EH (cell line): ENCODE data around the gene CIB2.
"Not testable (repeated sequence)": the region's sequence is repeated elsewhere in the genome, so short reads cannot be mapped to it uniquely, and the experiment has no call there.

Source experiments
- DNase-seq: peaks from one replicate; pipeline ENCODE4 v3.0.0-alpha.2; 2015; ENCODE audit warnings: low read depth

Gene CIB2

DNA sequence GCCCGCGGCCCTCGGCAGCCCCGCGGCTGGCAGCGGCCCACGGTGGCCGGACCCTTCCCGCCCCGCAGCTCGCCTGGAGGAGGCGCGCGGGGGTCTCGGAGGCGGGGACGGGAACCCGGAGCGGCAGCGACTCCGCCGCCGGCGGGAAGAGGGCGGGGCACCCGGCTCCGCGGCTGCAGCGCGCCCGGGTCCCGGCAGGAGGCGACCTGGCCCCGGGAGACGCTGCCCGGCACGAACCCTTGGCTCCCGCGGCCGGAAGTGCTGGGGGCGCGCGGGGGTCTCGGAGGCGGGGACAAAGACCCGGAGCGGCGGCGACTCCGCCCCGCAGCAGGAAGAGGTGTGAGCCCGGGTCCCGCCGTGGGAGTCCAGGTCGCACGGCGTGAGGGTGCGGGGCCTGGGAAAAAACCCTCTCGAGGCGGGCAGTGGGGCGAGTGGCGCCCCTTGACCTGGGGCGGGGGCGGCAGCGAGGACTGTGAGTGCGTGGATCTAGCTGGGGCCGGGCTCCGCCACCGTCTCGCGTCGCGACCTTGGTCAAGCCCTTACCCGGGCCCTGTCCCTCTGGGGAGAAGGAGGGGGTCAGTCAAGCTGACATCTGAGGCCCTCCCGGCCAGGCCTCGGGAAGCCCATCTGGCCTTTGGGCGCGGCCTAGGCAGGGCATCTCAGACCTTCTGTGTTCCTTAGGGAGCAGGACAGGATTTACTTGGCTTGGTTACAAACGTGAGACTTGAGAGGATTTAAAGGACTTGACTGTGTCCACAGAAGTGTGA is at the start of gene CIB2:
TSS of gene CIB2 (minus strand) at position 151 of the 767 bp plus-strand sequence. CDS start 230 bp downstream, outside the sequence.
- peak; percentile 72 for DNase-seq

DNA sequence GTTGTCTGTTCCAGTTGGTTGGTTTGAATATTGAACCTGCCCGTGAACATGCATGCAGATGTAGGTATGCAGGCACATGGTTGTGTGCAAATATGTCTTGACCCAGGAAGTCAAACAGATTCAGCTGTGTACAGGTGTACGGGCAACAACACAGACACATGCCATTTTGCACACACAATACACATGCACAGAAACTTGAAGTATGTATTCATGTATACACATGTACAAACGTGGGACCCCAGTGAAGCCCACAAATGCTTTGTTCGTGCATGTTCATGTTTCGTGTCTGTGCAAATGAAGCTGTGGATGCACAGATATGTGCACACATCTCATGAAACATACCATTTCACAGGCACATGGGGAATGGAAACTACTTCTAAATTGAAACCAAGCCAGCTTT is 48.7 kb upstream of the CIB2 start:
- no peak for DNase-seq

DNA sequence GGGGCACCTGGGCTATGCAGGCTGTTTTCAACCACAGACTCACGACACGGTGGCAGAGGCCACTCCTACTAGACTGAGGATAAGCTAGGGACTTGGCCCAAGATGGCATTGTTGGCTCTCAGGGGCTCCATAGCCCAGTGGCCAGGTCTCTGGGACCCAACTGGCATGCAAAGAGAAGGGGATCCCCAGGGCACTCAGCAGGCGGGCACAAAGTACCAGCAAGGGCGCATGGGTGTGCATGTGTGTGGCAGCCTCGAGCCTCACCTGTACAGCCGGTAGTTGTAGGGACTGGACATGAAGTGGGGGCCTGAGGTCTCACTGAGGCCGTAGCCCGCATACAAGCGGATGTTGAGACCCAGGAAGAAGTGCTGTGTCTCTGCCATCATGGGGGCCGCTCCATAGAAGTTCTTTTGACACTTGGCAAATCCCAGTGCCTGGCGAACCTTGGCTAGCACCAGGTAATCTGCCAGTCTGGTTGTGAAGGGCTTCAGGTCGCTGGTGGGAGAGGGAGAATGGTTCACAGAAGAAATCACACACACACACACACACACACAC is 48.1 kb upstream of the CIB2 start:
- DNase-seq, result no peak

DNA sequence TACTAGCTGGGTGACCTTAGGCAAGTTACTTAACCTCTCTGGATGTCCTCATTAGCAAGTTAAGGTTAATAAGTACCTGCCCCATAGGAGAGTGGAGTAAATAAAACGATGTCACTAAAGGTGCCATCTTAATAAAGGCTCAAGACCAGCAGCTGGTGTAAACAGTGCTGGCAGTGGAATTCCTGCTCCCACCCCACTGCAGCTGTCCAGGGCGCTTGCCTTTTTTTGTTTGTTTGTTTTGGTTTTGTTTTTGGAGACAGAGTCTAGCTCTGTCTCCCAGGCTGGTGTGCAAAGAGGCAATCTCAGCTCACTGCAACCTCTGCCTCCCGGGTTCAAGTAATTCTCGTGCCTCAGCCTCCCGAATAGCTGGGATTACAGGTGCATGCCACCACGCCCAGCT is 46.8 kb upstream of the CIB2 start:
- no peak for DNase-seq

DNA sequence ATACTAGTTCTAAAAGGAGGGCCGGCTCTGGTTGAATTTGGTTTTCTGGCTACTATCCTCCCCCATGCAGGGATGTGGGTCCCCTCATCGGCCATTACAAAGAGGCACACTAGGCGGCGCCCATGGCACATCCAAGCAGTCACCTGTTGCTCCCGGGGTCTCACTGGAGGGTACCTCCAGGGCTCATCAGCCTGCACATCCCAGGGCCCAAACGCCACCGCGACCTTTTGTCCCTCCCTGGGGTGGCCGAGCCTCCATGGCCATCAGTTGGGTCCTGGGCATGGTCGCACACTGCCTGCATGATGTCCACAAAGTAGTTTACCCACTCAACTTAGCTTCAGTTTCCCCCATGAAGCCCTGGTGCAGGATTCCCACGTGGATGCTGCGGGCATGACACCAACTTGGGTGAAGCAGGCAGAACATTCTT is 46.2 kb upstream of the CIB2 start:
- DNase-seq, result peak; percentile 41

DNA sequence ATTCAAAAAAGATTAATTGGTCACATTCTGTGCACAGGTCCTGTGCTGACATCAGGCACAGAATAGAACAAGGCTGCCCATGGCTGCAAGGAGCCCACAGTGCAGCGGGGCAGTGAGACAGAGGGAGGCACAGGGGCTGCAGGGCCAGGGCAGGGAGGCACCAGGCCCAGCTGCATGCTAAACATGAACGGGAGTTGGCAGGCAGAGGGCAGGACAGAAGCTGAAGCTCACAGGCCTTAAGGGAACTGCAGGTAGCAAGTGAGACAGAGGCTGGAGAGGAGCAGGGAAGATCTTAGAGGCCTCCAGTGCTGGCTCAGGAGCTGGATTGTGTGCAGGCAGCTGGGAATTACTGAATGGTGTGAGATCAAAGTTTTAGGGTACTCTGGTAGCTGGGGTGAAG is 44.1 kb upstream of the CIB2 start:
- no peak for DNase-seq

DNA sequence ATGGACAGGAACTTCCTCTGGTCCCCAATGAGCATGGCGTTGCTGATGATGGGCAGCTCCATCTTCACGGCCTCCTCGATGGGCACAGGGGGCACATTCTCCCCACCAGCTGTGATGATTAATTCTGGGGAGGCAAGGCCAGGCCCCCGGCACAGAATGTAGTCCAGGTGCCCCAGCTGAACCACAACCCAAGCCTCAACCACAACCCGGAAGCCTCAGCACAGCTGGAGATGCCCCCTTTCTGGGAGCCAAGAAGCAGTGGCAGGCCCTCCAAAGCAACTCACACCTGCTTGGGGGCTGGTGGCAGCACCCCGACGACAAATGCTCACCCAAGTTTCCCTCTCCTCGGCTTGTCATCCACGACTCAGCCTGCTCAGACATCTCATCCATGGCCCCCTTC is 43.2 kb upstream of the CIB2 start:
- no peak for DNase-seq

DNA sequence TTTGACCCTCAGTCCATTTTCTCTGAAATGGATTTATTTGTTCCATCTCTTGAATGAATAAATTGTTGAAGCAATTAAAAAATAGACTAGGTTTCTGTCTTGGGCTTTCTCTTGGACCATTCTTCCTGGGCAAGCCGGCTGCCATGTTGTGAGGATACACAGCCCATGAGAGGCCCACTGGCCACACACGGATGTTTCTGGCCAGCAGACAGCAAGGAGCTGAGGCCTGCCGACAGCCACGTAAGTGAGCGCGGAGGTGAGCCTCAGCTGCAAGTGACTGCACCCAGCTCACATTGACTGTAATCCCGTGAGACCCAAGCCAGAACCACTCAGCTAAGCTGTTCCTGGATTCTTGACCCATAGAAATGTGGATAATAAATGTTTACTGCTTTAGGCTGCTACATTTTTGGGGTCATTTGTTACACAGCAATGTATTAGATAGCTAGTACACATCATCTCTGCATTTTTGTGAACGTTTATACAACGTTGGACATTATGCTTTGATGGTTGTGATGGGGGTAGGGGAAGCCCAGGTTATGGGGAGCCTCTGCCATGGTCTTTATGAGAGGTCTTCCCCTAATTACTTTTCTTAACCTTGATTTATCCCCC is 40.7 kb upstream of the CIB2 start:
- no peak for DNase-seq

DNA sequence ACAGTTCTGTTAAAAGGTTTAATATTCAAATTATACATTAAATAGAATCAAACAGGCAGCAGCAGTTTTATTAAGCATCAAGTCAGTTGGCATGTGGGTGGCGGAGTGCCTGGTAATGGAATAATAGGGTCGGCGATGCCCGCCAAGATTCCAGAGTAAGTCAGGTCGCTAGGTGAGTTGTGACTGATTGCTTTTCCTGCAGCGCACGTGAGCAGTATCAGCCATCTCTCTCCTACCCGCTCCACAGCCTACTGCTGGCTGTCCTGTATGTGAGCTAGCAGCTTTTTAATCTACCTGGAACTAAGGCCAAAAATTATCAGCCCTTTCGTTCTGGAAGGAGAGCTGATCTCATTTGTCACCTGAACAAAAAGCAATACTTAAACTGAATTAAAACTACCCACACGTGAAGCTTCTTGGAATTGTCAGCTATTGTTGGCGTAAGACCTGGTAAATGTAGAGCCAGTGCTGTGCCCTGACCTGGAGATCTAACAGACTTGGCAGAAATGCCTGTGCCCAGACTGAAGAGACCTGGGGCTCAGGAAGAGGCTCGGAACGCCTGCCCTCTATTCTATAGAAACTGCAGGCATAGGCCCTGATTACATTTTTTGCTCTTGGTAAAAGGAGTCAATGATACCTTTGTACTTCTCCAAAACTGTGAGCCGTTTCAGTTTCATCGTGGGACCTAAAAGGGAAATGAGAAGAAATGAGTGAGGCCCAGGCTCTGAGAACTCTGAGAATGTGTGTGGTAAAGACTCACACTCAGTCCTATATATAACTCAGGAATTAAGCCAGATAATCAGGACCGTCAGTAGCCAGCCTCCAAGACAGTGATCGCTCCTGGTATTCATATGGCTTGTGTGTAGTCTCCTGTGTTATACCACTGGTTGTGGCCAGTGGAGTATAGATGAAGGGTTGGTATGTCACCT is 39.9 kb upstream of the CIB2 start:
- DNase-seq, result no peak

DNA sequence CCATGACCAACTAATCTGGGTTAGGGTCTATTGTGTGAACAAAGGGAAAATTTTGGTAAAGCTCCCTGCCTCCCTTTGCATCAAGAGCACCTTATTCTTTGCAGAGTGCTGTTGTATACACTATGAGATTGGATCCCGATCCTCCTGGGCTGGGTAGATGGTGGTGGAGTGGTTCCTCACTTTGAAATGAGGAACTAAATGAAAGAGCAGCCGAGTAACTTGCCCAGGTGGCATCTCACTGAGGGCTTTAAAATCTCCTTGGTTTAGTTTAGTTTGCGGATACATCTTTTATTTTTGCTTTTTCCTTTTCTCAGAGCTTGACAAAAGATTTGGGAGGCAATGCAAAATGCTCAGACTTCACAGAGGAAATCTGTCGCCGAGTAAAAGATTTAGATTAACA is 37.4 kb upstream of the CIB2 start:
- no peak for DNase-seq

DNA sequence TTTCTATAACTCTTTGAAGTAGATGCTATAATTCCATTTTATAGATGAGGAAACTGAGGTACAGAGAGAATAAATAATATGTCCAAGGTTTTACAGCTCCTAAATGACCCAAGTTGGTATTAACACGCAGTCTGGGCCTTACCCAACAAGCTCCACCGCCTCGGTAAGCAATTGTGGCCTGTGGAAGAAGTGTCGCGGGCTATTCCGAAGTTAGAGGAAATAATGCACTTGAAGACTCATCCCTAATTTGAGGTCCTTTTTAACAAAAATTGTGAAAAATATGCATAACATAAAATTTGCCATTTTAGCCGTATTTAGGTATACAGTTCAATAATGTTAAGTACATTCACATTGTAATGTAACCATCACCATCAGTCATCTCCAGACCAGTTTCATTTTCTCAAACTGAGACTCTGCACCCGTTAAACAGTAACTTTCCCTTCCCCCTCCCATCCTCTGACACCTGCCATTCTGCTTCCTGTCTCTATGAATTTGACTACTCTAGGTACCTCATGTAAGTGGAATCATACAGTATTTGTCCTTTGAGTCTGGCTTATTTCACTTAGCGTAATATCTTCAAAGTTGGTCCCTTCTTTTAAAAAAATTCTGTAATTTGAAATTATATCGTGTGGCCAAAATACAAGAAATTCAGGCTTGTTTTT is 36.1 kb upstream of the CIB2 start:
- DNase-seq, result no peak

DNA sequence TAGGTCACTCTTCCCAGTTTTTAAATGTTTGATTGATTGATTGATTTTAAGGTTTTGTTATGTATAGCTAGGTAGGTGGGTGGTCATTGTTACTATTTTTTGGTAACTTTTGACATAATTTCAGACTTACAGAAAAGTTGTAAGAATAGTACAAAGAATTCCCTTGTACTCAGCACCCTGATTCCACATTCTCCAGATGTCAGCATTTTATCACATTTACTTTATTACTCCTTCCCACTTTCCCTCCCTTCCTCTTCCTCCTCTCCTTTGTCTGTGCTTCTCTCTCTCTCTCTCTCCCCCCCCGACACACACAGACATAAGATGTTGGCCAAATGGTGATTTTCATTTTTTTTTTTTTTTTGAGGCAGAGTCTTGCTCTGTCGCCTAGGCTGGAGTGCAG is 32.8 kb upstream of the CIB2 start:
- no peak for DNase-seq

DNA sequence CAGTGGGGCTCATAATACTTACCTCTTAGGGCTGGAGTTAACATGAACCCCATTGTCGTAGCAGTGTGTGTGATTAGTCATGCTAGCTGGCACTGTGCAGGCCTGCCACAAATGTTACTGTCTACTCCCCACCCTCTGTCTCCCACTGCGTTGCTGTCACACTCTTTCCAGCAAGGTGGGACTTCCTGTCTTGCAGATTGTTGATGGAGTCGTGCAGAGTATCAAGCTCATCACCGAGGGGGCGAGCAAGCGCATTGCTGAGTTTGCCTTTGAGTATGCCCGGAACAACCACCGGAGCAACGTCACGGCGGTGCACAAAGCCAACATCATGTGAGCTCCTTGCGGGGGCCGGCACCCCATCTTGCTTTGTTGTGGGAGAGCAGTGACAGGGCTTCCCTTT is 30.8 kb upstream of the CIB2 start:
- DNase-seq, result no peak

DNA sequence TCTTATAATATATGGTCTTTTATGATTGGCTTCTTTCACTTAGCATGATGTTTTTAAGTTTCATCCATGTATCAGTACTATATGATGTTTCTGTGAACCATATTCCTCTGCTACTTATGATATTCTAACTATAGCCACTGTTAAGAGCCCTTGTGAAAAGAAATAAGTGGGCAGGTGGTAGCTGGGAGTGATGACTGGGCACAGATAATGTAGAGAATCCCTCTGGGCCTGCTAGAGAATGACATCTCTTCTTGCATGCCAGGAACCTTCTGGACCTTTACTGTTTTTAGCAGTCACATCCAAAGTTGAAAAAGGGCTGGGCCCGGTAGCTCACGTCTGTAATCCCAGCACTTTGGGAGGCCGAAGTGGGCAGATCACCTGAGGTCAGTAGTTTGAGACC is 28.1 kb upstream of the CIB2 start:
- DNase-seq, result no peak

DNA sequence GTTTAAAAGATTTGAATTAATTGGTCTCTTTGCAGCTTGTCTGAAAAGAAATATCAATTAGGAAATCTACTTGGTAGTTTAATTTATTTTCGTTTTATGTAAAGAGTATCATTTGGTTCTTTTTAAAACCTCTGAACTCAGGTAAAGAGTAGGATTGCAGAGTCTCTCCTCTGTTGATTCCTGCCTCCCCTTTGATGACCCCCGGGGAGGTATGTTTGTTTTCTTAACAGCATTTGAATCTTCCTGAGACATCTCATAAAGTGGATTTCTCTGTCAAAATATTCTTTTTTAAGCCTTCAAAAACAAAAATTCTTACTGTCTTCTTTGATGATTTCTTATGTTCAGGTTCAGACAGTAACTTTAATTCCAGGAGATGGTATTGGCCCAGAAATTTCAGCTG is 26.0 kb upstream of the CIB2 start:
- DNase-seq, result no peak

DNA sequence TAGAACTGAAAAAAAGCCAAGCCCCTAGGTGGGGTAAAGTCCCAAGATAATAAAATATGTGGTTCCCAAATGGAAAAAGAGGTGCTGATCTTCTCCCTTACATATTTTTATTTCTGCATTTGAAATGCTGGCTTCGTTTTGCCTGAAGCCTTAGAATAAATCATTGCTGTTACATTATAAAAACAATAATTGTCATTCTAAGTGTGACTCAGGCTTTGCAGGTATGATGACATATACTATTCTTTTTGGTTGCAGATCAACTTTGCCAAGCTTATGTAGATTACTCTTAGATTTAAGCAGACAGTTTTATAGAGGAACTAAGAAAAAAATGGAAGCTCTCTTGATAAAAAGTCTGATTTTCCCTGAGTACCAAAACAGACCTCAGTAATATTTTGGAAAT is 25.4 kb upstream of the CIB2 start:
- peak; percentile 6 for DNase-seq

DNA sequence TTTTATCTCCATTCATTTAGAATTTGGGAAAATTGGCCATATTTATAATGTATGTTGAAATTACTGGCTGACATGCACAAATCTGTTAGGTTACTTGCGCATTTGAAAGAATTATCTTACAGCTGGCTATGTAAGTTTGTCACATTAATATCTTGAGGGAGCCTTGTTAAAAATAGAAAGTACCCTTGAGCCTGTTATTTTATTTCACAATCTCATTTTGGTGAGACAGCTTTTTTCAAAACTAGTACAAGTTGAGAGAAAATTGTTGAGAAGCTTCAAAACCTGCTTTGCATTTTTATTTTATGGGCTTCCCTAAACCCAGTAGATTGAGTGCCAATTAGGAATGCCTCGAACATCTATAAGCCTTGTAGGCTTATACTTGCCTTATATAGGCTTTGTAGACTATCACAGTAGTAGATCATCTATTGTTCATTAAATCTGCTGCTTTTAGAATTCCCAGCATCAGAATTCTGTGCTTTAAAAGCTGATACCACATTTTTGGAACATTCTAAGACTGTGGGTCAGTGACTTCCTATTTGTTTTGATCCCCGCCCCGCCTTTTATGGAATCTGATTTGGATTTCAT is 24.2 kb upstream of the CIB2 start:
- DNase-seq, result peak; percentile 47

DNA sequence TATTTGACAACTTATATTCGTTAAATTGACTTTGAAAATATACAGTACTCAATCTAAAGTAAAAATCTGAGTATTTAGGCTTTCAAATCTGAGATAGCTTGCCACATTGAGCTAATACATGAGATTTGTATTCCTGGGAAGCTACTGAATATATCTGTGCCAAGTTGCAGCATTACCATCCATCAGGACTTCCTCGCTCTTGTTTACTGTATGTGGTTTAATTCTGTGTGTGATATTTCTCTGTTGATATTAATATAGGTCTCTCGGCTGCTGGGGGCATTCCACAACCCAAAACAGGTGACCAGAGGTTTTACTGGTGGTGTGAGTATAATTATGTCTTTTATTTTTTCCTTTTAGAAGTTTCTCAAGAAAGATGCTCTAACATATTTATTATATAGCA is 23.7 kb upstream of the CIB2 start:
- DNase-seq, result no peak

DNA sequence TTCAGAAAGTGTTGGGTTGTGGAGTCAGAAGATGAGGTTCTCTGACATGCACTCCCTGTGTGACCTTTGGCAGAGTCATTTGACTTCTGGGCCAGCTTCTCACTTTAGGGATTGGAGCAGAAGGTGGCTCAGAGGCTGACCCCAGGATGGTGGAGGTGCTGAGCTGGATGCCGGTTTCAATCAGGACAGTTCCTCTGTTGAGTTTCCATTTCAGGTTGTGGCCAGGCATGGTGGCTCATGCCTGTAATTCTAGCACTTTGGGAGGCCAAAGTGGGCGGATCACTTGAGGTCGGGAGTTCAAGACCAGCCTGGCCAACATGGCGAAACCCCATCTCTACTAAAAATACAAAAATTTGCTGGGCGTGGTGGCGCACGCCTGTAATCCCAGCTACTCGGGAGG is 19.8 kb upstream of the CIB2 start:
- DNase-seq, result not testable (repeated sequence)

DNA sequence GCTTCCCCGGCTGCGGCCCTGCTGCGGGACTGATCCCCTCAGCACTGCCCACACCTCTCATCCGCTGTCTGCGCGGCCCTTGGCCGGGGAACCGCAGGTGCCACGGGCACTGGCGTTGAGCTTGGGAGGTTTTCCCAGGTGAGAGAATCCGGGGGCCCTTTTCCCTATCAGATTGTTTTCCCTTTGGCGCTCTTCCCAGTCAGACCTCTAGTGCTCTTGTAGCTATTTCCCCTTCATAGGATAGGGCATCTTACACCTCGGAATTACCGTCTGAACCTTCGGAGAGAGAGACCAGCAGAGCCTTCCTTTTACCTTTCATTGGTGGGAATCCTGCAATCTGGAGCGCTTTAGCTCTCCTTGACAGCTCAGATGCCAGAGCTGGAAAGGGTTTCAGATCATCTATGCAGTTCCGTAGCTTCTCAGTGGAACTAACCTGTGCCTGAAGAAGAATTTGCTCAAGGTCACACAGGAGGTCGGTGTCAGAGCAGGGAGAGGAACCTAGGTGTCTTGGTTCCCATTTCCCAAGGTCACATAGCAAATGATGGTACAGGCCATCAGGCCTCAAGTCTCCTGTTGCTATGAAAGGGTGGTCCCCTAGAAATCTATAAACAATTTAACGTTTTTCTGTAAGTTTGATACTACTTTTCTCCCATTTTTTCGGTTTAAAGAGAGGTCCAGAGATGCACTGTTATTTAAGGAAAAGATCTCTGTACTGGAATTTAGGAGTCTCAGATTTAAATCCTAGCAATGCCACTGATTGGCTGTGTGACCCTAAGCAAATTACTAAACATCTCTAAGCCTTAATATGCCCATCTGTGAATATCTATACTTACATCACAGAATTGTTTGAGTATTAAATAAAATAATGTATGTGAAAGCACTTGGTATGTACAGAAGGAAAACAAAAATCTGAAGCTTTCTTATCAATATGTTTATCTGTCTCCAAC is 18.8 kb upstream of the CIB2 start:
- no peak for DNase-seq
